ENCODE results near the gene STARD10.
A peak's percentile ranks its signal among the peaks of the same experiment; 100 is the strongest.
"Not testable (repeated sequence)": the region's sequence is repeated elsewhere in the genome, so short reads cannot be mapped to it uniquely, and the experiment has no call there.

Gene STARD10

GRCh38 chr11:72813740-72814285 lies 20.0 kb upstream of the STARD10 start:
- Histone ChIP-seq H3K9me3 (ENCODE audit: severe bottlenecking) (no peaks in the 10 kb centered on the region), H3K36me3 (peaks cover 31% of the 10 kb centered on the region), H3K4me3 (ENCODE audit: low read depth, low read length) (peak overlapping the region; percentile 80), H3K27ac (peak overlapping the region; percentile 99), H3K27me3 (ENCODE audit: insufficient read depth, low read depth, severe bottlenecking) (no peaks in the 10 kb centered on the region)
- peak; percentile 80 for DNase-seq
- TF ChIP-seq CTCF (IDR thresholded peaks at IDR 0.05; ENCODE audit: low read depth, low read length) = no peak

DNA sequence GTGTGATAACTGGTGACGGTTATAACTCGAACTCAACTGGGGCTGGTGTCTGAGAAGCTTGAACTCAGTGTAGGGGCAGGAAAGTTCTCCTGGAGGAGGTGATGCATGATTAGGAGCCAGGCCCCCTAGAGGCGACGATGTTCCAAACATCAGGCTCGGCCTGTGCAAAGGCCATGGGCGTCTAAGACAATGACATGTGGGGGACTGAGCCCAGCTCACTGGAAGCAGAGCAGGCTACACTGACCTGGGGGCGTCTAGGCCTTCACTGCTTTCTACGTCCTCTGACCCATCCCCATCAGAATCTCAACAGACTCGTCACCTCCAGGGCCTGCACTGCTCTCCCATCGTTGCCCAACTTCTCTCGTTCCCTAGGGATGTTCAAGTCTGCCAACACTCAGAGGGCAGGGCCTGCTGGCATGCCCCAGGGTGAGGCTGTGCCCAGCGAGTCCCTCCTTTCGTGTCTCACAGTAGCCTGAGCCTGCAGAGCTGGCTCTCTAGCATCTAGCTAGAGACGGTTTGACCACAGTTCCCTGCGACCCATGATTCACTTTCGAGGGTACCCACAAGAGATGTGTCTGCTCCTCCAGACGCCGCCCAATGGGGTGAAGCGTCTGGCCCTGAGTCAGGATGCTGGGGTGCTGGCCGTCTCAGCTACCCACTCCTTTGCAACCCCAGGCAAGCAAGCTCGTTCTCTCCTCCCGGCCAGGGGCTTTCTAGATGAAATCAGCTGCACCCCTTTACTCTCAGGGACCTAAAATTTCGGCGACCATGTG lies 19.3 kb upstream of the STARD10 start:
- H3K36me3 ChIP-seq = peaks cover 26% of the 10 kb centered on the region
- peak; percentile 77 for DNase-seq
- TF ChIP-seq CTCF (IDR thresholded peaks at IDR 0.05; ENCODE audit: low read depth, low read length) = peak; percentile 76
- H3K27ac ChIP-seq = peak overlapping the region; percentile 99
- peak overlapping the region; percentile 80 for H3K4me3 ChIP-seq (ENCODE audit: low read depth, low read length)
- no peaks in the 10 kb centered on the region for H3K27me3 ChIP-seq (ENCODE audit: insufficient read depth, low read depth, severe bottlenecking)
- no peaks in the 10 kb centered on the region for H3K9me3 ChIP-seq (ENCODE audit: severe bottlenecking)

- Histone ChIP-seq H3K36me3 (peaks cover 21% of the 10 kb centered on the region), H3K27ac (no peak overlapping the region), H3K4me3 (ENCODE audit: low read depth, low read length) (no peak overlapping the region; the same call in 1 of the 2 replicates), H3K9me3 (ENCODE audit: severe bottlenecking) (no peaks in the 10 kb centered on the region), H3K27me3 (ENCODE audit: insufficient read depth, low read depth, severe bottlenecking) (no peaks in the 10 kb centered on the region)
- no peak for TF ChIP-seq CTCF (IDR thresholded peaks at IDR 0.05; ENCODE audit: low read depth, low read length)
- no peak for DNase-seq
These were observed 18.7 kb upstream of the STARD10 start for GRCh38 chr11:72812604-72812966.

- H3K36me3 ChIP-seq = peaks cover 16% of the 10 kb centered on the region
- not testable (repeated sequence) for H3K27me3 ChIP-seq (ENCODE audit: insufficient read depth, low read depth, severe bottlenecking); H3K27ac ChIP-seq; H3K4me3 ChIP-seq (ENCODE audit: low read depth, low read length); DNase-seq; H3K9me3 ChIP-seq (ENCODE audit: severe bottlenecking)
These were observed 17.8 kb upstream of the STARD10 start for GRCh38 chr11:72811686-72812085.

DNA sequence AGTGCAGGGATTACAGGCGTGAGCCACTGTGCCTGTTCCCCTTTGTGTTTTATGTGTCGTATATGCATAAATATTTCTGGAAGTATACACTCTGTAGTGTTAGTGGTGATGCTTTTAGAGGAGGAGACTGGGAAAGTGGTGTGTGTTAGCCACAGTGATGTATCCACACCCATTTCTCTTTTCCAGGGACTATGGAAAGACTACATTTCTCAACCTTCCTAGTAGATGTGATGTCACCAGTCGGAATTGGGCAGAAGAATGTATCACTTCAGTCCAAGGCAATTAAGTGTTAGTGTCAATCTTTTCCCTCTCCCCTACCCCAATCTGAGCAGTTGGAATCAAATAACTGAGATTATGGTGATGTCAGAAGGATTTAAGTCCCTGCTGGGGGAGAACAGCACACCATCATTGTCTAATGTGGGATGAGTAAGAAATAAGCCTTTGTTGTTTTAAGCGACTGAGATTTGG lies 14.5 kb upstream of the STARD10 start:
- no peaks in the 10 kb centered on the region for H3K27me3 ChIP-seq (ENCODE audit: insufficient read depth, low read depth, severe bottlenecking)
- no peak overlapping the region for H3K27ac ChIP-seq
- no peak overlapping the region for H3K4me3 ChIP-seq (ENCODE audit: low read depth, low read length)
- TF ChIP-seq CTCF (IDR thresholded peaks at IDR 0.05; ENCODE audit: low read depth, low read length) = no peak
- no peaks in the 10 kb centered on the region for H3K9me3 ChIP-seq (ENCODE audit: severe bottlenecking)
- no peak for DNase-seq
- peaks cover 16% of the 10 kb centered on the region for H3K36me3 ChIP-seq

GRCh38 chr11:72807792-72808191 lies 13.9 kb upstream of the STARD10 start:
- Histone ChIP-seq H3K36me3 (peaks cover 16% of the 10 kb centered on the region), H3K27ac (no peak overlapping the region), H3K4me3 (ENCODE audit: low read depth, low read length) (no peak overlapping the region), H3K9me3 (ENCODE audit: severe bottlenecking) (no peaks in the 10 kb centered on the region), H3K27me3 (ENCODE audit: insufficient read depth, low read depth, severe bottlenecking) (no peaks in the 10 kb centered on the region)
- no peak for TF ChIP-seq CTCF (IDR thresholded peaks at IDR 0.05; ENCODE audit: low read depth, low read length)
- DNase-seq = no peak

All from WERI-Rb-1 (cell line).